ENCODE results near the gene STN1. TPM values are rescaled to one million over a fixed set of nuclear protein-coding genes. Genes with fewer than 3 reads are reported as not detected.

STN1 gene
- total and polyA plus RNA-seq, 2 donors (not counting 1 experiment from before 2014, with no cell fraction given) = 21.7 to 36.5 TPM

- no peak overlapping the region for H3K9ac ChIP-seq (ENCODE audit: insufficient read depth, low read length)
- H3K4me3 ChIP-seq (replicated peaks in 1 of 4; ENCODE audit: control extremely low read depth in 1 of 4, insufficient read depth in 1 of 4, low read depth in 3 of 4, low read length in 4 of 4) = no peak overlapping the region
- peak; percentile 58 to 74 for DNase-seq (ENCODE audit: low read depth in 2 of 2)
- H3K4me2 ChIP-seq (ENCODE audit: extremely low read depth, insufficient read depth, low read length) = no peak overlapping the region
- H2AFZ ChIP-seq (ENCODE audit: low read length) = no peak overlapping the region
- no peaks in the 10 kb centered on the region for H3K79me2 ChIP-seq (ENCODE audit: control insufficient read depth, insufficient read depth, low read length)
- no peaks in the 10 kb centered on the region for H3K4me1 ChIP-seq (ENCODE audit: control insufficient read depth, extremely low read depth, insufficient read depth, low read length)
- H3K27ac ChIP-seq (ENCODE audit: insufficient read depth, low read length) = no peak overlapping the region
- H3K27me3 ChIP-seq (ENCODE audit: control insufficient read depth, insufficient read depth, low read length) = peaks cover 2% of the 10 kb centered on the region
- H3K9me3 ChIP-seq (ENCODE audit: control insufficient read depth, insufficient read depth, low read depth, low read length) = no peaks in the 10 kb centered on the region
- TF ChIP-seq EZH2 (IDR thresholded peaks at IDR 0.05; ENCODE audit: low read length, missing control alignments) (no peak), CTCF (conservative IDR thresholded peaks at IDR 0.05 in 1 of 2, IDR thresholded peaks at IDR 0.05 in 1 of 2; ENCODE audit: low read depth in 1 of 2, low read length in 2 of 2) (no peak)
- H3K36me3 ChIP-seq (ENCODE audit: control insufficient read depth, insufficient read depth, low read length) = no peaks in the 10 kb centered on the region
- H4K20me1 ChIP-seq (ENCODE audit: control insufficient read depth, extremely low read depth, insufficient read depth, low read length) = no peaks in the 10 kb centered on the region
Observed at GRCh38 chr10:103861505-103861904, 56.5 kb downstream of the STN1 start.

GRCh38 chr10:103859161-103860086 lies 58.6 kb downstream of the STN1 start:
- Histone ChIP-seq H3K27me3 (ENCODE audit: control insufficient read depth, insufficient read depth, low read length) (no peaks in the 10 kb centered on the region), H2AFZ (ENCODE audit: low read length) (no peak overlapping the region), H4K20me1 (ENCODE audit: control insufficient read depth, extremely low read depth, insufficient read depth, low read length) (no peaks in the 10 kb centered on the region), H3K79me2 (ENCODE audit: control insufficient read depth, insufficient read depth, low read length) (peaks cover 5% of the 10 kb centered on the region), H3K4me3 (replicated peaks in 1 of 4; ENCODE audit: control extremely low read depth in 1 of 4, insufficient read depth in 1 of 4, low read depth in 3 of 4, low read length in 4 of 4) (no peak overlapping the region), H3K9me3 (ENCODE audit: control insufficient read depth, insufficient read depth, low read depth, low read length) (no peaks in the 10 kb centered on the region), H3K4me1 (ENCODE audit: control insufficient read depth, extremely low read depth, insufficient read depth, low read length) (no peaks in the 10 kb centered on the region), H3K9ac (ENCODE audit: insufficient read depth, low read length) (no peak overlapping the region), H3K36me3 (ENCODE audit: control insufficient read depth, insufficient read depth, low read length) (no peaks in the 10 kb centered on the region), H3K27ac (ENCODE audit: insufficient read depth, low read length) (no peak overlapping the region), H3K4me2 (ENCODE audit: extremely low read depth, insufficient read depth, low read length) (no peak overlapping the region)
- no peak for TF ChIP-seq EZH2 (IDR thresholded peaks at IDR 0.05; ENCODE audit: low read length, missing control alignments)
- TF ChIP-seq CTCF (conservative IDR thresholded peaks at IDR 0.05 in 1 of 2, IDR thresholded peaks at IDR 0.05 in 1 of 2; ENCODE audit: low read depth in 1 of 2, low read length in 2 of 2) = peak; percentile 47 to 71
- peak; percentile 60 to 80 for DNase-seq (ENCODE audit: low read depth in 2 of 2)

- H4K20me1 ChIP-seq (ENCODE audit: control insufficient read depth, extremely low read depth, insufficient read depth, low read length) = no peaks in the 10 kb centered on the region
- H3K79me2 ChIP-seq (ENCODE audit: control insufficient read depth, insufficient read depth, low read length) = peaks cover 15% of the 10 kb centered on the region
- H3K27me3 ChIP-seq (ENCODE audit: control insufficient read depth, insufficient read depth, low read length) = no peaks in the 10 kb centered on the region
- H2AFZ ChIP-seq (ENCODE audit: low read length) = no peak overlapping the region
- H3K4me1 ChIP-seq (ENCODE audit: control insufficient read depth, extremely low read depth, insufficient read depth, low read length) = peaks cover 4% of the 10 kb centered on the region
- TF ChIP-seq EZH2 (IDR thresholded peaks at IDR 0.05; ENCODE audit: low read length, missing control alignments) (no peak), CTCF (conservative IDR thresholded peaks at IDR 0.05 in 1 of 2, IDR thresholded peaks at IDR 0.05 in 1 of 2; ENCODE audit: low read depth in 1 of 2, low read length in 2 of 2) (no peak)
- no peaks in the 10 kb centered on the region for H3K36me3 ChIP-seq (ENCODE audit: control insufficient read depth, insufficient read depth, low read length)
- H3K9ac ChIP-seq (ENCODE audit: insufficient read depth, low read length) = no peak overlapping the region
- no peak for DNase-seq (ENCODE audit: low read depth in 2 of 2)
- H3K9me3 ChIP-seq (ENCODE audit: control insufficient read depth, insufficient read depth, low read depth, low read length) = no peaks in the 10 kb centered on the region
- no peak overlapping the region for H3K27ac ChIP-seq (ENCODE audit: insufficient read depth, low read length)
- no peak overlapping the region for H3K4me2 ChIP-seq (ENCODE audit: extremely low read depth, insufficient read depth, low read length)
- H3K4me3 ChIP-seq (replicated peaks in 1 of 4; ENCODE audit: control extremely low read depth in 1 of 4, insufficient read depth in 1 of 4, low read depth in 3 of 4, low read length in 4 of 4) = no peak overlapping the region
Observed at GRCh38 chr10:103858360-103858759, 59.6 kb downstream of the STN1 start.
